ENCODE data around the gene KRTAP4-7.
"Not testable (repeated sequence)": the region's sequence is repeated elsewhere in the genome, so short reads cannot be mapped to it uniquely, and the experiment has no call there.

Gene KRTAP4-7

DNA sequence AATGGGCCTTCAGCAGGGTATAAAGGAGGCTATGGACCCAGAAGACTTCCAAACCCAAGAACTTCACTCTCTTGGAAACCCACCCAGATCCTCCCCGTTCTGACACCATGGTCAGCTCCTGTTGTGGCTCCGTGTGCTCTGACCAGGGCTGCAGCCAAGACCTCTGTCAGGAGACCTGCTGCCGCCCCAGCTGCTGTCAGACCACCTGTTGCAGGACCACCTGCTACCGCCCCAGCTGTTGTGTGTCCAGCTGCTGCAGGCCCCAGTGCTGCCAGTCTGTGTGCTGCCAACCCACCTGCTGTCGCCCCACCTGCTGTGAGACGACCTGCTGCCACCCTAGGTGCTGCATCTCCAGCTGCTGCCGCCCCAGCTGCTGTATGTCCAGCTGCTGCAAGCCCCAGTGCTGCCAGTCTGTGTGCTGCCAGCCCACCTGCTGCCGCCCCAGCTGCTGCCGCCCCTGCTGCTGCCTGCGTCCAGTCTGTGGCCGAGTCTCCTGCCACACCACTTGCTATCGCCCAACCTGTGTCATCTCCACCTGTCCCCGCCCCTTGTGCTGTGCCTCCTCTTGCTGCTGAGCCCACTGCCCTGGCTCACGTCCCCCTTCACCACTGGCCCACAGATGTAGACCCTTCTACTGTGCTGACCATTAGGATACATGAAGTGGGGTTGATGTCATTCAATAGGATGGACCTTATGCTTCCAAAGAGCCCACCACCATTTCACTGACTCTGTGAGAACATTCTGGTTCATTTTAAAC is at the start of gene KRTAP4-7:
Gene KRTAP4-7 (plus strand): TSS at position 51 of the 757 bp plus-strand sequence. CDS start 57 bp downstream, at position 108.
- H3K9me3 ChIP-seq (ENCODE audit: control insufficient read depth, low read depth, low read length); H3K9ac ChIP-seq (ENCODE audit: low read length); H3K4me1 ChIP-seq (ENCODE audit: control insufficient read depth, low read depth, low read length); H3K27ac ChIP-seq (ENCODE audit: low read length); H3K27me3 ChIP-seq (ENCODE audit: control insufficient read depth, insufficient read depth, low read length); H3K36me3 ChIP-seq (ENCODE audit: control insufficient read depth, low read depth, low read length); H3K4me3 ChIP-seq (ENCODE audit: low read length): not testable (repeated sequence)

DNA sequence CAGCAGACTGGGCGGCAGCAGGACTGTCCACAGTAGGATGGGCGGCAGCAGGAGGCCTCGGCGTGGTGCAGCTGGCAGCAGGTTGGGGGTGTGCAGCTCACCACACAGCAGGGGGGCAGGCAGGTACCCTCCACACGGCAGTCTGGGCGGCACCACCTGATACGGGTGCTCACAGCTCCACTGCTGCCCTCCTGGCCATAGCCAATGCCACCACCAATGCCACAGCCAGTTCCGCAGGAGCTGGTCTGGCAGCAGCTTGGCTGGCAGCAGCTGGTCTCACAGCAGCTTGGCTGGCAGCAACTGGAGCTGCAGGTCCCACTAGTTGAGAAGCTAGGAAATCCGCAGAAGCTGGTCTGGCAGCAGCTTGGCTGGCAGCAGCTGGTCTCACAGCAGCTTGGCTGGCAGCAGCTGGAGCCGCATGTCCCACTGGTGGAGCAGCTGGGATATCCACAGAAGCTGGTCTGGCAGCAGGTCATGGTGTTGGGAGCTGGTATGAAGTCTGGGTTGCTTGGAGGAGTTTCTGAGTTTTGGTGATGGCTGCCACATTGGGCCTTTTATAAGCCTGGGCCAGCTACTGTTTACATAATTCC is 49.5 kb upstream of the KRTAP4-7 start, which contains the start of gene KRTAP1-3:
Gene KRTAP1-3 (minus strand): TSS at position 529 of the 590 bp plus-strand sequence. CDS start 53 bp downstream, at position 476.
- not testable (repeated sequence) for H3K36me3 ChIP-seq (ENCODE audit: control insufficient read depth, low read depth, low read length); H3K9me3 ChIP-seq (ENCODE audit: control insufficient read depth, low read depth, low read length); H3K4me3 ChIP-seq (ENCODE audit: low read length); H3K27me3 ChIP-seq (ENCODE audit: control insufficient read depth, insufficient read depth, low read length); H3K27ac ChIP-seq (ENCODE audit: low read length); H3K9ac ChIP-seq (ENCODE audit: low read length)
- peaks cover 18% of the 10 kb centered on the region for H3K4me1 ChIP-seq (ENCODE audit: control insufficient read depth, low read depth, low read length)

DNA sequence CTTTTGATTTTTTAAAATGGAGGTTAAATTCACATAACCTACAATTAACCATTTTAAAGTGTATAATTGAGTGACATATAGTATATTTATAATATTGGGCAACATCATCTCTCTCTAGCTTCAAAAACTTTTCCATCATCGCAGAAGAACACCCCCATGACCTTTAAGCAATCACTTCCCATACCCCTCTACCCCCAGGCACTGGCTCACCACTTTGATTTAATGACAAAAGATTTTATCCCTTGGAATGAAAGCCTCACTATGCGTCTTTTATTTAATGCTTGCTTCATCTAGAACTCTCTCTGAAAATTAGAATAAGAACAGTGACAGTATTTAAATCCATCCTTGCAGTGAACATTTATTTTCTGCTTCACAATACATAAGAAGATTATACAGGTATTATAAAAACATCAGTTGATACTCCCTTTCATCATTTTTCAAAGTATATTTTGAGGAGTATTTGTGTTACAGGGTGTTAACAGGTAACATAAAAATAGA is 46.0 kb upstream of the KRTAP4-7 start:
- Histone ChIP-seq H3K27me3 (ENCODE audit: control insufficient read depth, insufficient read depth, low read length) (no peaks in the 10 kb centered on the region), H3K4me1 (ENCODE audit: control insufficient read depth, low read depth, low read length) (peaks cover 20% of the 10 kb centered on the region)

DNA sequence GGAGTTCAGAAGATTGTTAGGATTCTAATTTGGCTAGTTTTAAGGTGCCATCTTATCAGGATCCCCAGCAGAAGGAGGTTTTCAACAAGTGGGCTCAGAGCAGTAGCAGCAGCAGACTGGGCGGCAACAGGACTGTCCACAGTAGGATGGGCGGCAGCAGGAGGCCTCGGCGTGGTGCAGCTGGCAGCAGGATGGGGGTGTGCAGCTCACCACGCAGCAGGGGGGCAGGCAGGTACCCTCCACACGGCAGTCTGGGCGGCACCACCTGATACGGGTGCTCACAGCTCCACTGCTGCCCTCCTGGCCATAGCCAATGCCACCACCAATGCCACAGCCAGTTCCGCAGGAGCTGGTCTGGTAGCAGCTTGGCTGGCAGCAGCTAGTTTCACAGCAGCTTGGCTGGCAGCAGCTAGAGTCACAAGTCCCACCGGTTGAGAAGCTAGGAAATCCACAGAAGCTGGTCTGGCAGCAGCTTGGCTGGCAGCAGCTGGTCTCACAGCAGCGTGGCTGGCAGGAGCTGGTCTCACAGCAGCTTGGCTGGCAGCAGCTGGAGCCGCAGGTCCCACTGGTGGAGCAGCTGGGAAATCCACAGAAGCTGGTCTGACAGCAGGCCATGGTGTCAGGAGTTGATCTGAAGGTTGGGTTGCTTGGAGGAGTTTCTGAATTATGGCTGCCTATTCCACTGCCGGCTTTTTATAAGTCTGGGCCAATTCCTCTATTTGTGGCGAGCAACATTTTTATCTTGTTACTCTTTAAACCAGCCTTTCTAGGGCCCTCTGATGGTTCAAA is 43.0 kb upstream of the KRTAP4-7 start, which contains the start of gene KRTAP1-1:
Gene KRTAP1-1 (minus strand): TSS at position 668 of the 789 bp plus-strand sequence. CDS start 53 bp downstream, at position 615.
- not testable (repeated sequence) for H3K27ac ChIP-seq (ENCODE audit: low read length); H3K9me3 ChIP-seq (ENCODE audit: control insufficient read depth, low read depth, low read length); H3K9ac ChIP-seq (ENCODE audit: low read length); H3K4me3 ChIP-seq (ENCODE audit: low read length); H3K27me3 ChIP-seq (ENCODE audit: control insufficient read depth, insufficient read depth, low read length); H3K36me3 ChIP-seq (ENCODE audit: control insufficient read depth, low read depth, low read length)
- H3K4me1 ChIP-seq (ENCODE audit: control insufficient read depth, low read depth, low read length) = peaks cover 20% of the 10 kb centered on the region

More for the DNA sequence above, 46.0 kb upstream of the KRTAP4-7 start:
- H3K36me3 ChIP-seq (ENCODE audit: control insufficient read depth, low read depth, low read length) = no peaks in the 10 kb centered on the region
- H3K9ac ChIP-seq (ENCODE audit: low read length) = no peak overlapping the region
- no peaks in the 10 kb centered on the region for H3K9me3 ChIP-seq (ENCODE audit: control insufficient read depth, low read depth, low read length)
- no peak overlapping the region for H3K27ac ChIP-seq (ENCODE audit: low read length)
- H3K4me3 ChIP-seq (ENCODE audit: low read length) = no peak overlapping the region

DNA sequence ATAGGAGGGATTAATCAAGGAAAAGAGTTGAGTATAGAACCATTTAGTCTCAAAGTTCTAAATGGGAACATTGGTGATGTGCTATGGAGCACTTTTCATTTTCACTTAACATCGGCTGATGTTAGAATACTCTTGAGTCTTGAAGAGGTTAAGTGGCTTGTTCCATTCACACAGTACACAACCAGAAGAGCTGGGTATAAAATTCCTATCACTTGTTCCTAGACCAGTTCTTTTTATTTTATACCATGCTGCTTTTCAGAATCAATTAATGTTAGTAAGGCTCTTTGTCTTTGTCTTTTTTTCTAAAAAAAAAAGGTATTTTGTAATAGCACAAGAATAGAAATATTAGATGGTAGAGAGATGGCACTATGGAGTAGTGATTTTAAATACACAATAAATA is 41.0 kb upstream of the KRTAP4-7 start:
- Histone ChIP-seq H3K27me3 (ENCODE audit: control insufficient read depth, insufficient read depth, low read length) (no peaks in the 10 kb centered on the region), H3K27ac (ENCODE audit: low read length) (no peak overlapping the region), H3K9me3 (ENCODE audit: control insufficient read depth, low read depth, low read length) (no peaks in the 10 kb centered on the region), H3K9ac (ENCODE audit: low read length) (no peak overlapping the region), H3K36me3 (ENCODE audit: control insufficient read depth, low read depth, low read length) (no peaks in the 10 kb centered on the region), H3K4me1 (ENCODE audit: control insufficient read depth, low read depth, low read length) (peaks cover 10% of the 10 kb centered on the region), H3K4me3 (ENCODE audit: low read length) (no peak overlapping the region)

DNA sequence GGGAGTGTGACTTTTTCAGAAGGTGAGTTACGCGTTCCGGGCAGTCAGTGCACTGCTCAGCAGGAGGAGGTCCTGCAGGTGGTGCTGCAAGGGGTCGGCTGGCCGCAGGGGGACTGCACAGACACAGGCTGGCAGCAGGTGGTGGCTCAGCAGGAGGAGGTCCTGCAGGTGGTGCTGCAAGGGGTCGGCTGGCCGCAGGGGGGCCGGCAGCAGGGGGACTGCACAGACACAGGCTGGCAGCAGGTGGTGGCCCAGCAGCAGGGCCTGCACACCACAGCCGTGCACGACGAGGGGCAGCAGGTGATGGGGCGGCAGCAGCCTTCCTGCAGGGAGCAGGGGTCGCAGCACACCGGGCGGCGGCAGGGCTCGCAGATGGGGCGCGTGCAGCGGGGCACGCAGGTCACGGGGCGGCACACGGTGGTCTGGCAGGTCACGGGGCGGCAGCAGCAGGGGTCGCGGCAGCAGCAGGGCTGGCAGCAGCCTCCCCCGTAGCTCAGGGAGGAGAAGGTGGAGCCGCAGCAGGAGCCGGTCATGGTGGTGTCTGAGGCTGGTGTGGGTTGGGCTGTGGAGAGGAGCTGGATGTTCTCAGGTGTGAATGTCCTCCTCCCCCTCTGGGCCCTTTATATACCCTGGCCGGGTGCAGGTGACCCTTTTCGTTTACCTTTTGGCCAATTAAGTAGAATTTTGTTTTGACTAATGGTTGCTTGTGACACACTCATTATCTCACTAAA is 37.0 kb upstream of the KRTAP4-7 start, which contains the start of gene KRTAP2-1:
Gene KRTAP2-1 (minus strand): TSS at position 582 of the 731 bp plus-strand sequence. CDS start 49 bp downstream, at position 533.
- not testable (repeated sequence) for H3K36me3 ChIP-seq (ENCODE audit: control insufficient read depth, low read depth, low read length); H3K9ac ChIP-seq (ENCODE audit: low read length); H3K27me3 ChIP-seq (ENCODE audit: control insufficient read depth, insufficient read depth, low read length); H3K4me3 ChIP-seq (ENCODE audit: low read length); H3K9me3 ChIP-seq (ENCODE audit: control insufficient read depth, low read depth, low read length); H3K4me1 ChIP-seq (ENCODE audit: control insufficient read depth, low read depth, low read length); H3K27ac ChIP-seq (ENCODE audit: low read length)

DNA sequence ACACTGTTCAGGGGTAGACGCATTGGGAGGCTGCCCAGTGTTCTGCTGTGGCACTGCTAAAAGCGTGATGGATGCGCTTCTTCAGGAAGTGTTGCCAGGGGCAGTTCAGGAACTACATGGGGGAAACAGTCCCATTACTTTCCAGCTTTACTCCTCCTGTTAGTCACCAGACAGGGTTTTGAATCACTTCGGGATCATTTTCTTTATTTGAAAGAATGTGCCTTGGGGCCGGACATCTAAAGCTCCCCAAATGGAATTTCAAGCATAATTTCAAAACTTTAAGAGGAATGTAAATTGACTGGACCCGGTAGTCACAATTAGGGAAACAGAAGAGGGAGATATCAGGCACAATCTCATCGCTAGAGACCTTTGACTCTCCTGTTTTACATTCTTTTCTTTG is 35.5 kb upstream of the KRTAP4-7 start:
- Histone ChIP-seq H3K36me3 (ENCODE audit: control insufficient read depth, low read depth, low read length) (no peaks in the 10 kb centered on the region), H3K27me3 (ENCODE audit: control insufficient read depth, insufficient read depth, low read length) (no peaks in the 10 kb centered on the region), H3K27ac (ENCODE audit: low read length) (no peak overlapping the region), H3K9me3 (ENCODE audit: control insufficient read depth, low read depth, low read length) (no peaks in the 10 kb centered on the region), H3K4me1 (ENCODE audit: control insufficient read depth, low read depth, low read length) (peaks cover 3% of the 10 kb centered on the region), H3K4me3 (ENCODE audit: low read length) (no peak overlapping the region), H3K9ac (ENCODE audit: low read length) (no peak overlapping the region)

DNA sequence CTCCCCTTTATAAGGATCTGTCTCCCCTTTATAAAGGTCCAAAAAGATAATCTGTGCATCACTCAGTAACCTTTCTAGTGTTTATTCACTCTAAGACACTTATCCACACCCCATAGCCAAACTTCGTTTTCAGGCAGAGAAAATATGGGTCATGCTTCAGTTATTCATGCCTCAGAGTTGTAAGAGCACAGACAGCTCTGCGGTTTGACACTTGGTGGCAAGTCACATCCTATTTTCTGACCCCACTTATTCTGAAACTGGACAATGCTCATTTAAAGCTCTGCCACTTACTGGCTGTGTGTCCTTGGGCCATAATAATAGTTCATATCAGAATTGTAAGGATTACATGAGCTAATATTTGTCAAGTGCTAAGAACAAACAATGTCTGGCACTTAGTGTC is 34.8 kb upstream of the KRTAP4-7 start:
- Histone ChIP-seq H3K9ac (ENCODE audit: low read length) (no peak overlapping the region), H3K27me3 (ENCODE audit: control insufficient read depth, insufficient read depth, low read length) (no peaks in the 10 kb centered on the region), H3K36me3 (ENCODE audit: control insufficient read depth, low read depth, low read length) (no peaks in the 10 kb centered on the region), H3K4me1 (ENCODE audit: control insufficient read depth, low read depth, low read length) (peaks cover 3% of the 10 kb centered on the region), H3K9me3 (ENCODE audit: control insufficient read depth, low read depth, low read length) (no peaks in the 10 kb centered on the region), H3K27ac (ENCODE audit: low read length) (no peak overlapping the region), H3K4me3 (ENCODE audit: low read length) (no peak overlapping the region)

DNA sequence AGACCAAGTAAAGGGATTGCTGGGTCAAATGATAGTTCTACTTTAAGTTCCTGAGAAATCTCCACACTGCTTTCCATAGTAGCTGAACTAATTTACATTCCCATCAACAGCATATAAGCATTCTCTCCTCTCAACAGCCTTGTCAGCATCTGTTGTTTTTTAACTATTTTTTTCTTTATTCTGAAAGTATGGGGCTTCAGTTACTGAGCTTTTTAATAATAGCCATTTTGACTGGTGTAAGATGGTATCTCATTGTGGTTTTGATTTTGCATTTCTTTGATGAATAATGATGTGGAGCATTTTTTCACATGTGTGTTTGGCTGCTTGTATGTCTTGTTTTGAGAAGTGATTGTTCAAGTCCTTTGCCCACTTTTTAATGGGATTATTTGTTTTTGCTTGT is 31.4 kb upstream of the KRTAP4-7 start:
- no peak overlapping the region for H3K27ac ChIP-seq (ENCODE audit: low read length)
- H3K36me3 ChIP-seq (ENCODE audit: control insufficient read depth, low read depth, low read length) = no peaks in the 10 kb centered on the region
- H3K4me3 ChIP-seq (ENCODE audit: low read length) = no peak overlapping the region
- peaks cover 3% of the 10 kb centered on the region for H3K4me1 ChIP-seq (ENCODE audit: control insufficient read depth, low read depth, low read length)
- no peaks in the 10 kb centered on the region for H3K9me3 ChIP-seq (ENCODE audit: control insufficient read depth, low read depth, low read length)
- H3K9ac ChIP-seq (ENCODE audit: low read length) = no peak overlapping the region
- H3K27me3 ChIP-seq (ENCODE audit: control insufficient read depth, insufficient read depth, low read length) = no peaks in the 10 kb centered on the region

DNA sequence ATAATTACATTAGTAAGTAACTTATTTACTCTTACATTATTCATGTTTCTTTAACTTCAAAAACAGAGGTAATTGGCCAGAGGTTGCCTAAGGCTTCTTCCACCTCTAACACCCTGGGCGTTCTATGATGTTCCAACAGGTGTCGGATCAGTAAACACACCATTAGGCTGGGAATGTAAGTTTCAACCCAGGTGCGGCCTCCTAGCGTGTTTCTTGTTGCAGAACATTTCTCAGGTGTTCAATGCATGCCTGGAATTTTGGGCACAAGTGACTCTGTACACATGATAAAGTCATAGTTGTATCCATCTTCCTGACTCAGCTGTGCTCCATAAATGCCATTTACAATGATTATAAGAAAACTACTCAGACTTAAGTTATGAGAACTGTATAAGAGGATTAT is 29.9 kb upstream of the KRTAP4-7 start:
- Histone ChIP-seq H3K4me3 (ENCODE audit: low read length) (no peak overlapping the region), H3K27me3 (ENCODE audit: control insufficient read depth, insufficient read depth, low read length) (no peaks in the 10 kb centered on the region), H3K27ac (ENCODE audit: low read length) (no peak overlapping the region), H3K36me3 (ENCODE audit: control insufficient read depth, low read depth, low read length) (no peaks in the 10 kb centered on the region), H3K4me1 (ENCODE audit: control insufficient read depth, low read depth, low read length) (peaks cover 3% of the 10 kb centered on the region), H3K9ac (ENCODE audit: low read length) (no peak overlapping the region), H3K9me3 (ENCODE audit: control insufficient read depth, low read depth, low read length) (no peaks in the 10 kb centered on the region)

DNA sequence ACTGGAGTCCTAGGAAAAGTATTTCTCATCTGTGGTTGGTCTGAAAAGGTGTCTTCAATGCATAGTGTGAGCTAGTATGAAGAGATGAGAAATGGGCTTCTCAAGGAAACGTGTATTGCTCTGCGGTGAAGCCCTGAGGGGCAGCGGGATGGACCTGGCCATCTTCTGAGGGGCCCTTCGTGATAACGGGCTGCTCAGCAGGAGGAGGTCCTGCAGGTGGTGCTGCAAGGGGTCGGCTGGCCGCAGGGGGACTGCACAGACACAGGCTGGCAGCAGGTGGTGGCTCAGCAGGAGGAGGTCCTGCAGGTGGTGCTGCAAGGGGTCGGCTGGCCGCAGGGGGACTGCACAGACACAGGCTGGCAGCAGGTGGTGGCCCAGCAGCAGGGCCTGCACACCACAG is 29.4 kb upstream of the KRTAP4-7 start:
- H3K27ac ChIP-seq (ENCODE audit: low read length); H3K27me3 ChIP-seq (ENCODE audit: control insufficient read depth, insufficient read depth, low read length); H3K9ac ChIP-seq (ENCODE audit: low read length); H3K4me1 ChIP-seq (ENCODE audit: control insufficient read depth, low read depth, low read length); H3K9me3 ChIP-seq (ENCODE audit: control insufficient read depth, low read depth, low read length); H3K4me3 ChIP-seq (ENCODE audit: low read length); H3K36me3 ChIP-seq (ENCODE audit: control insufficient read depth, low read depth, low read length): not testable (repeated sequence)
